Left ventricle myocardium superior (tissue), 1 donor: ENCODE measurements around the gene NOP14. TPM values are rescaled to one million over a fixed set of nuclear protein-coding genes. Genes with fewer than 3 reads are reported as not detected.
"Not testable (repeated sequence)": the region's sequence is repeated elsewhere in the genome, so short reads cannot be mapped to it uniquely, and the experiment has no call there.

Source experiments
- ATAC-seq: fragments of 200-7000 bp; cut with Tn5 transposase; one replicate; pipeline ENCODE4 v1.9.1; 2020; ENCODE audit warnings: mild to moderate bottlenecking, moderate library complexity
- DNase-seq: peaks from one replicate; pipeline ENCODE4 v3.0.0-alpha.2; 2020
- intact Hi-C: fragments of 100-400 bp; cut with micrococcal nuclease; formaldehyde crosslinking; loops from one replicate; pipeline ENCODE4 v1.11.0; 2022
- total RNA-seq: library from RNA; stranded (reverse); fragmentation: NEBNext Ultra II Directional; extraction: Animal tissue kit (Norgen Biotek cat#: 25700); gene quantifications from one replicate; pipeline ENCODE4 v1.2.1, GENCODE V29; 2021
- donor health status: DM: no; HTN: yes; CAD: no; lungs with severe emphysema.

The NOP14 gene
- total RNA-seq, 1 donor from 2014 or later: 19.9 TPM

- intact Hi-C loops: no loop called here
- no peak for ATAC-seq
- DNase-seq: no peak
These were observed 18.4 kb downstream of the NOP14 start for GRCh38 chr4:2944586-2945526.

- no peak for DNase-seq
- intact Hi-C loops: no loop called here
- ATAC-seq: no peak
These were observed 19.1 kb downstream of the NOP14 start for GRCh38 chr4:2944091-2944482.

GRCh38 chr4:2943364-2944090 is 19.7 kb downstream of the NOP14 start:
- intact Hi-C loops: no loop called here
- ATAC-seq (no peak), DNase-seq (no peak)

GRCh38 chr4:2942532-2943363 is 20.5 kb downstream of the NOP14 start:
- DNase-seq: no peak
- ATAC-seq: peak; percentile 5
- intact Hi-C loops: no loop called here

- ATAC-seq (no peak), DNase-seq (no peak)
- intact Hi-C loops: no loop called here
These were observed 21.1 kb downstream of the NOP14 start for GRCh38 chr4:2942037-2942531.

- intact Hi-C loops: no loop called here
- no peak for DNase-seq
- no peak for ATAC-seq
These were observed 21.8 kb downstream of the NOP14 start for GRCh38 chr4:2941138-2942036.

- no peak for DNase-seq
- intact Hi-C loops: no loop called here
- no peak for ATAC-seq
These were observed 22.7 kb downstream of the NOP14 start for GRCh38 chr4:2940267-2941137.

- intact Hi-C loops: no loop called here
- ATAC-seq (no peak), DNase-seq (peak; percentile 24)
These were observed 23.6 kb downstream of the NOP14 start for GRCh38 chr4:2939383-2940243.

GRCh38 chr4:2938906-2939305 is 24.3 kb downstream of the NOP14 start:
- DNase-seq (no peak), ATAC-seq (no peak)
- intact Hi-C loops: no loop called here

- intact Hi-C loops, ATAC-seq, DNase-seq: not testable (repeated sequence)
These were observed 24.8 kb downstream of the NOP14 start for GRCh38 chr4:2938411-2938810.

- ATAC-seq (no peak), DNase-seq (no peak)
- intact Hi-C loops: no loop called here
These were observed 25.2 kb downstream of the NOP14 start for GRCh38 chr4:2937986-2938385.

GRCh38 chr4:2937146-2937857 is 25.9 kb downstream of the NOP14 start:
- DNase-seq (no peak), ATAC-seq (no peak)
- intact Hi-C loops: no loop called here

GRCh38 chr4:2936773-2937145 is 26.4 kb downstream of the NOP14 start:
- no peak for DNase-seq
- ATAC-seq: no peak
- intact Hi-C loops: no loop called here

GRCh38 chr4:2935762-2936743 is 27.2 kb downstream of the NOP14 start:
- intact Hi-C loops: no loop called here
- ATAC-seq: no peak
- peak; percentile 14 for DNase-seq
